NCI-H226 (cell line): ENCODE data around the gene CCL28.
"Not testable (repeated sequence)": the region's sequence is repeated elsewhere in the genome, so short reads cannot be mapped to it uniquely, and the experiment has no call there.

Source experiments
- DNase-seq: peaks from one replicate; pipeline ENCODE4 v3.0.0-alpha.2; 2015

The CCL28 gene

GRCh38 chr5:43409809-43410271 is 2.4 kb downstream of the CCL28 start:
- no peak for DNase-seq

GRCh38 chr5:43402524-43403066 is 9.6 kb downstream of the CCL28 start:
- not testable (repeated sequence) for DNase-seq

GRCh38 chr5:43401827-43402226 is 10.4 kb downstream of the CCL28 start:
- peak; percentile 16 for DNase-seq

- no peak for DNase-seq
These were observed 12.1 kb downstream of the CCL28 start for GRCh38 chr5:43400082-43400481.

GRCh38 chr5:43396762-43397304 is 15.4 kb downstream of the CCL28 start:
- no peak for DNase-seq

- DNase-seq = no peak
These were observed 21.7 kb downstream of the CCL28 start for GRCh38 chr5:43390471-43390870.

GRCh38 chr5:43389679-43390329 is 22.4 kb downstream of the CCL28 start:
- DNase-seq = peak; percentile 79

GRCh38 chr5:43386960-43387362 is 25.2 kb downstream of the CCL28 start:
- DNase-seq = no peak

GRCh38 chr5:43376496-43377140 is 35.6 kb downstream of the CCL28 start:
- no peak for DNase-seq

- DNase-seq = no peak
These were observed 40.4 kb downstream of the CCL28 start for GRCh38 chr5:43371821-43372220.

GRCh38 chr5:43370352-43370751 is 41.8 kb downstream of the CCL28 start:
- no peak for DNase-seq

GRCh38 chr5:43369651-43370050 is 42.5 kb downstream of the CCL28 start:
- no peak for DNase-seq

GRCh38 chr5:43367909-43368669 is 44.1 kb downstream of the CCL28 start:
- DNase-seq = peak; percentile 69

- no peak for DNase-seq
These were observed 44.7 kb downstream of the CCL28 start for GRCh38 chr5:43367453-43367852.

GRCh38 chr5:43366680-43367246 is 45.4 kb downstream of the CCL28 start:
- DNase-seq = not testable (repeated sequence)

GRCh38 chr5:43365155-43365554 is 47.0 kb downstream of the CCL28 start:
- DNase-seq = not testable (repeated sequence)

GRCh38 chr5:43363445-43364152 is 48.6 kb downstream of the CCL28 start:
- DNase-seq = no peak

GRCh38 chr5:43362725-43363435 is 49.3 kb downstream of the CCL28 start:
- no peak for DNase-seq

GRCh38 chr5:43358726-43359125 is 53.5 kb downstream of the CCL28 start:
- DNase-seq = no peak

GRCh38 chr5:43358301-43358700 is 53.9 kb downstream of the CCL28 start:
- DNase-seq = no peak

GRCh38 chr5:43357878-43358281 is 54.3 kb downstream of the CCL28 start:
- DNase-seq = no peak

GRCh38 chr5:43357067-43357466 is 55.1 kb downstream of the CCL28 start:
- no peak for DNase-seq
